ENCODE results near the gene SNAPC2. TPM values are rescaled to one million over a fixed set of nuclear protein-coding genes. Genes with fewer than 3 reads are reported as not detected.
"Not testable (repeated sequence)": the region's sequence is repeated elsewhere in the genome, so short reads cannot be mapped to it uniquely, and the experiment has no call there.

SNAPC2 gene
- total RNA-seq, 1 donor from 2014 or later, result 14.4 TPM

DNA sequence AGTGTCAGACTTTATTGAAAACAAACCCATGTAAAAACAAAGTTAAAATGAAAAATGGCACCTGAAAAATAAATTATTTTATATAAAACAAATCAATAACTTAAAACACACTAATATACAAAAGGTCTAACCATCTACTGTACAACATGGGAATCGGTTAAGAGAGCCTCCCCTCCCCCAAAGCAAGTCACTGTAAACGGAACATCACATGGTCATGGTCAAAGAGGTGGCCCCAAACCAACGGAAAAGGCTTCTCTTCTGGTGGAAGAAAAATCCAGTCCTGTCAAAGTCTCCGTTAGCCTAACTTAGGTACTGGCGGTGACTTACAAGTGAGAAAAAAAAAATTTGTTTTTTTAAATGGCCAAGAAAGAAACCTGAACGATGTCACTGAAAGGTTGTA lies 39.1 kb downstream of the SNAPC2 start:
- TF ChIP-seq CTCF (IDR thresholded peaks at IDR 0.05), result no peak
- Mint-ChIP-seq H3K36me3 (ENCODE audit: low read depth) (peaks cover 50% of the 10 kb centered on the region), H3K27me3 (no peaks in the 10 kb centered on the region), H3K27ac (no peak overlapping the region), H3K4me1 (no peaks in the 10 kb centered on the region), H3K4me3 (no peak overlapping the region), H3K9me3 (no peaks in the 10 kb centered on the region)
- intact Hi-C loops (cut with micrococcal nuclease), result no loop called here
- no peak for ATAC-seq (ENCODE audit: low read depth)
- CTCF ChIA-PET, result interaction anchor here (1.5 kb wide), 1 partner anchor 15 kb away, joined by 3 read pairs; no protein-coding TSS in a partner anchor
- POLR2A ChIA-PET, result no interaction called here
- no peak for DNase-seq

DNA sequence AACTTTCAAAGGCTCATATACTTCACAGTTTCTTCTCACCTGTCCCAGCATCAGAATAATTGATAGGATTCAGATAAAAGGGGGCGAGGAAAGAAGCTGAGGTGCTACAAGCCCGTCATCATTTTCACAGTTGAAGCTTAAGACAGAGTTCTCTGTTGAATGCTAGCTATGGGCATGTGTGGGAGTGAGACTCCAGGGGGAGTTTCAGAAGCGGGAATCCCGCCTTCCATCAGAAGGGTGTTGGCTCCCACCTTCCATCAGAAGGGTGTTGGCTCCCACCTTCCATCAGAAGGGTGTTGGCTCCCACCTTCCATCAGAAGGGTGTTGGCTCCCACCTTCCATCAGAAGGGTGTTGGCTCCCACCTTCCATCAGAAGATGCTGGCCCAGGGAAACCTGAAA lies 40.9 kb downstream of the SNAPC2 start:
- intact Hi-C loops (cut with micrococcal nuclease); H3K4me3 Mint-ChIP-seq; H3K9me3 Mint-ChIP-seq; DNase-seq; H3K27me3 Mint-ChIP-seq; POLR2A ChIA-PET; H3K4me1 Mint-ChIP-seq; H3K27ac Mint-ChIP-seq; ATAC-seq (ENCODE audit: low read depth): not testable (repeated sequence)
- peaks cover 62% of the 10 kb centered on the region for H3K36me3 Mint-ChIP-seq (ENCODE audit: low read depth)
- CTCF ChIA-PET, result interaction anchor here (1.6 kb wide), 1 partner anchor 14 kb away, joined by 3 read pairs; no protein-coding TSS in a partner anchor

- ATAC-seq (ENCODE audit: low read depth), result no peak
- no peaks in the 10 kb centered on the region for H3K27me3 Mint-ChIP-seq
- no peaks in the 10 kb centered on the region for H3K4me1 Mint-ChIP-seq
- H3K36me3 Mint-ChIP-seq (ENCODE audit: low read depth), result peaks cover 69% of the 10 kb centered on the region
- POLR2A ChIA-PET, result no interaction called here
- TF ChIP-seq CTCF (IDR thresholded peaks at IDR 0.05), result no peak
- intact Hi-C loops (cut with micrococcal nuclease), result no loop called here
- no peaks in the 10 kb centered on the region for H3K9me3 Mint-ChIP-seq
- DNase-seq, result no peak
- CTCF ChIA-PET, result no interaction called here
- no peak overlapping the region for H3K4me3 Mint-ChIP-seq
- H3K27ac Mint-ChIP-seq, result no peak overlapping the region
Observed at GRCh38 chr19:7961920-7962626, 41.9 kb downstream of the SNAPC2 start.

DNA sequence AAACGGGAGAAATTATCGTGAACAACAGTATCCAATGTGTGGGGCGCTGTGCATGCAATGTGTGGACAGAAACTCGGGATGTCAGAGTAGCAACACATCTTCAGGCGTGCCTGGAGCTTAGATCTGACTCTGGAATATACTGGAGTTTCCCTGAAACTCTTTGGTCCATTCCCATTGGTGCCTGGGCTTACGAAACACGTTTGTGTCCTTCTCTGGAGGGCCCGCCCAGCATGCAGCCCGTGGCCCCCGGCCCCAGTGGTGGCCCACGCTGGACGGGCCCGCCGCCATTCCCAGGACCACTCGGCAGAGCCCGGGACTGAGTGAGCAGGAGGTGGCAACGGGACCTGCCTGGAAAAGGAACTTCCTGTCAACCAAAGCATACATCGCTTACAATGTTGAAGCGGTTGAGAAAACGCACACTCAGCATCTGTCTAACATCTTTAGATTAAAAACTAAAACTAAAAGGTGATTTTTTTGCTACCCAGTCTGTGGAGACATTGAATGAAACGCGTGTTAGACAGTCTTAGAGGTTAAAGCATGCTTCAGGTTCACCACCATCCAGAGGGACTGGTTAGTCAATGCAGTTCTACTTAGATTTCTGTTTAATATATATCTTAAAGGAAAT lies 42.6 kb downstream of the SNAPC2 start:
- intact Hi-C loops (cut with micrococcal nuclease), result no loop called here
- ChIA-PET CTCF (no interaction called here), POLR2A (no interaction called here)
- no peaks in the 10 kb centered on the region for H3K9me3 Mint-ChIP-seq
- DNase-seq, result no peak
- H3K27ac Mint-ChIP-seq, result no peak overlapping the region
- no peak for TF ChIP-seq CTCF (IDR thresholded peaks at IDR 0.05)
- ATAC-seq (ENCODE audit: low read depth), result no peak
- no peaks in the 10 kb centered on the region for H3K4me1 Mint-ChIP-seq
- H3K27me3 Mint-ChIP-seq, result no peaks in the 10 kb centered on the region
- H3K4me3 Mint-ChIP-seq, result no peak overlapping the region
- peaks cover 76% of the 10 kb centered on the region for H3K36me3 Mint-ChIP-seq (ENCODE audit: low read depth)

GRCh38 chr19:7963566-7963965 lies 43.4 kb downstream of the SNAPC2 start:
- no peak for TF ChIP-seq CTCF (IDR thresholded peaks at IDR 0.05)
- ATAC-seq (ENCODE audit: low read depth) (no peak), DNase-seq (no peak)
- Mint-ChIP-seq H3K36me3 (ENCODE audit: low read depth) (peaks cover 74% of the 10 kb centered on the region), H3K27me3 (no peaks in the 10 kb centered on the region), H3K27ac (no peak overlapping the region), H3K4me3 (no peak overlapping the region), H3K9me3 (no peaks in the 10 kb centered on the region), H3K4me1 (no peaks in the 10 kb centered on the region)
- intact Hi-C loops (cut with micrococcal nuclease), result no loop called here
- CTCF ChIA-PET, result no interaction called here
- POLR2A ChIA-PET, result no interaction called here
